Mesenchymal stem cell (in vitro differentiated cells and primary cell): ENCODE data around the gene TBCC.

ENCODE experiments used
- DNase-seq: peaks from one replicate; pipeline ENCODE4 v3.0.0-alpha.2; 2013
- H2AFZ ChIP-seq: one replicate; pipeline ENCODE4 v1.6.1; 2013; ENCODE audit warnings: low read depth, mild to moderate bottlenecking, control low read depth, inconsistent platforms, low read length, moderate library complexity
- H2AK5ac ChIP-seq: 2 replicates; pipeline ENCODE4 v1.6.1; 2013; ENCODE audit warnings: low read length, moderate library complexity, mild to moderate bottlenecking, inconsistent platforms; ENCODE audit not compliant: severe bottlenecking
- H2BK120ac ChIP-seq: one replicate; pipeline ENCODE4 v1.6.1; 2013; ENCODE audit warnings: low read depth, mild to moderate bottlenecking, inconsistent platforms, low read length, moderate library complexity
- H2BK12ac ChIP-seq, 2 experiments: one replicate each; pipeline ENCODE4 v1.6.1; 2013; ENCODE audit warnings: inconsistent platforms in 2 of 2, low read length in 2 of 2, mild to moderate bottlenecking in 2 of 2, moderate library complexity in 2 of 2, control low read depth in 1 of 2
- H2BK15ac ChIP-seq: one replicate; pipeline ENCODE4 v1.6.1; 2013; ENCODE audit warnings: mild to moderate bottlenecking, low read depth, inconsistent platforms; ENCODE audit not compliant: poor library complexity, severe bottlenecking
- H2BK5ac ChIP-seq: 2 replicates; pipeline ENCODE4 v1.6.1; 2013; ENCODE audit warnings: low read depth, mild to moderate bottlenecking, low read length, control low read depth, inconsistent platforms; ENCODE audit not compliant: poor library complexity, severe bottlenecking
- H3K14ac ChIP-seq, 2 experiments: one replicate each; pipeline ENCODE4 v1.6.1; 2013; ENCODE audit warnings: inconsistent platforms in 2 of 2, low read length in 2 of 2, control low read depth in 1 of 2, mild to moderate bottlenecking in 1 of 2, moderate library complexity in 1 of 2
- H3K18ac ChIP-seq, 2 experiments: one replicate each; pipeline ENCODE4 v1.6.1; 2013; ENCODE audit warnings: inconsistent platforms in 2 of 2, low read length in 2 of 2, control low read depth in 1 of 2, low read depth in 1 of 2, mild to moderate bottlenecking in 1 of 2
- H3K23ac ChIP-seq, 2 experiments: one replicate each; pipeline ENCODE4 v1.6.1; 2013; ENCODE audit warnings: inconsistent platforms in 2 of 2, low read length in 2 of 2, mild to moderate bottlenecking in 2 of 2, moderate library complexity in 2 of 2, control low read depth in 1 of 2
- H3K27ac ChIP-seq: 2 replicates; pipeline ENCODE4 v1.5.1; 2013; ENCODE audit warnings: mild to moderate bottlenecking, moderate library complexity, low read length, control low read depth, inconsistent platforms; ENCODE audit not compliant: poor library complexity, severe bottlenecking
- H3K27me3 ChIP-seq, 2 experiments: 2 replicates each; pipeline versions ENCODE4 v1.6.1 to v1.7.0; 2013; ENCODE audit warnings: low read length in 2 of 2, mild to moderate bottlenecking in 2 of 2, moderate library complexity in 2 of 2, control low read depth in 1 of 2, inconsistent platforms in 1 of 2; ENCODE audit not compliant: control insufficient read depth in 1 of 2, insufficient read depth in 1 of 2
- H3K36me3 ChIP-seq, 2 experiments: 2 replicates each; pipeline versions ENCODE4 v1.6.1 to v1.7.0; 2013; ENCODE audit warnings: low read length in 2 of 2, control low read depth in 1 of 2, inconsistent platforms in 1 of 2, low read depth in 1 of 2, mild to moderate bottlenecking in 1 of 2; ENCODE audit not compliant: insufficient read depth in 2 of 2, control insufficient read depth in 1 of 2
- H3K4ac ChIP-seq, 2 experiments: one replicate each; pipeline ENCODE4 v1.6.1; 2013; ENCODE audit warnings: inconsistent platforms in 2 of 2, low read length in 2 of 2, mild to moderate bottlenecking in 2 of 2, moderate library complexity in 2 of 2, control low read depth in 1 of 2, low read depth in 1 of 2
- H3K4me1 ChIP-seq: 2 replicates; pipeline ENCODE4 v1.6.1; 2013; ENCODE audit warnings: low read depth, low read length, control low read depth; ENCODE audit not compliant: control insufficient read depth, insufficient read depth
- H3K4me2 ChIP-seq: 2 replicates; pipeline ENCODE4 v1.6.1; 2013; ENCODE audit warnings: low read length, mild to moderate bottlenecking, inconsistent platforms; ENCODE audit not compliant: poor library complexity, severe bottlenecking
- H3K4me3 ChIP-seq, 2 experiments: 2 replicates each; pipeline versions ENCODE4 v1.5.1 to v1.7.0; 2013; ENCODE audit warnings: low read length in 2 of 2, mild to moderate bottlenecking in 2 of 2, control low read depth in 1 of 2, low read depth in 1 of 2; ENCODE audit not compliant: insufficient read depth in 1 of 2
- H3K79me1 ChIP-seq: replicated peaks from 2 replicates; pipeline ENCODE4 v1.6.1; 2013; ENCODE audit warnings: mild to moderate bottlenecking, control low read depth, low read length, inconsistent platforms; ENCODE audit not compliant: poor library complexity, severe bottlenecking
- H3K9ac ChIP-seq: 2 replicates; pipeline ENCODE4 v1.7.0; 2013; ENCODE audit warnings: mild to moderate bottlenecking, low read length, moderate library complexity
- H3K9me3 ChIP-seq: 2 replicates; pipeline ENCODE4 v1.7.0; 2013; ENCODE audit warnings: mild to moderate bottlenecking, low read length; ENCODE audit not compliant: control insufficient read depth
- H4K8ac ChIP-seq: one replicate; pipeline ENCODE4 v1.6.1; 2013; ENCODE audit warnings: inconsistent platforms, mild to moderate bottlenecking, low read length, moderate library complexity
- H4K91ac ChIP-seq: one replicate; pipeline ENCODE4 v1.6.1; 2013; ENCODE audit warnings: mild to moderate bottlenecking, low read length, inconsistent platforms
- WGBS: methylation state at CpG from one replicate; pipeline ENCODE4 v1.1.7; 2013; ENCODE audit warnings: mixed read lengths; 5-methylcytosine and 5-hydroxymethylcytosine counted together

TBCC gene

DNA sequence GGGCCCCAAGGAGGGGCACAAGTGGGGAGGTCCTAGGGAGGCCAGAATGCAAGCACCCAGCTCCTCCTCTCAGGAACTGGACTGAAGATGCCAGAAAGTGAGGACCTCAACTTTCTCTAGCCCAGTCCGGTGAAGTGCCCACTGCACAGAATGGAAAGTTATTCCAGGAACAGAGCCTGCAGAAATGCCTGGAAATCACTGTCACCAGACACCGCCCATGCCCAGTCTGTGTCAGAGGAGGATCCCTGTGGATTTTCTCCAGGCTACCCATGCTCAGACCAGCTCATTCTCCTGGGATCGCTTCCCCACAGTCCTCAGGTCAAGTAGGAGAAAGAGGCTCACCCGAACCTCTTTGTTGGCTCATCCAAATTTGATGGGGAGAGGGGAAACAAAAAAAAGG is 30.0 kb downstream of the TBCC start:
- Histone ChIP-seq H3K4me2 (no peak overlapping the region), H2BK120ac (no peak overlapping the region), H3K18ac (no peak overlapping the region), H2BK5ac (no peak overlapping the region), H3K4me3 (no peak overlapping the region), H4K8ac (no peak overlapping the region), H2BK15ac (peak overlapping the region; percentile 40), H3K23ac (no peak overlapping the region), H3K36me3 (no peaks in the 10 kb centered on the region), H2AFZ (no peak overlapping the region), H3K9ac (no peak overlapping the region), H3K9me3 (peaks cover 13% of the 10 kb centered on the region), H2AK5ac (no peak overlapping the region), H3K79me1 (no peaks in the 10 kb centered on the region), H4K91ac (no peak overlapping the region), H2BK12ac (no peak overlapping the region), H3K4me1 (peaks cover 6% of the 10 kb centered on the region), H3K4ac (no peak overlapping the region), H3K27me3 (peaks cover 0 to 6% of the 10 kb centered on the region in 2 experiments), H3K27ac (no peak overlapping the region), H3K14ac (no peak overlapping the region)
- DNase-seq = no peak
- WGBS = 83% methylated on average over 4 of the region's 4 CpGs

DNA sequence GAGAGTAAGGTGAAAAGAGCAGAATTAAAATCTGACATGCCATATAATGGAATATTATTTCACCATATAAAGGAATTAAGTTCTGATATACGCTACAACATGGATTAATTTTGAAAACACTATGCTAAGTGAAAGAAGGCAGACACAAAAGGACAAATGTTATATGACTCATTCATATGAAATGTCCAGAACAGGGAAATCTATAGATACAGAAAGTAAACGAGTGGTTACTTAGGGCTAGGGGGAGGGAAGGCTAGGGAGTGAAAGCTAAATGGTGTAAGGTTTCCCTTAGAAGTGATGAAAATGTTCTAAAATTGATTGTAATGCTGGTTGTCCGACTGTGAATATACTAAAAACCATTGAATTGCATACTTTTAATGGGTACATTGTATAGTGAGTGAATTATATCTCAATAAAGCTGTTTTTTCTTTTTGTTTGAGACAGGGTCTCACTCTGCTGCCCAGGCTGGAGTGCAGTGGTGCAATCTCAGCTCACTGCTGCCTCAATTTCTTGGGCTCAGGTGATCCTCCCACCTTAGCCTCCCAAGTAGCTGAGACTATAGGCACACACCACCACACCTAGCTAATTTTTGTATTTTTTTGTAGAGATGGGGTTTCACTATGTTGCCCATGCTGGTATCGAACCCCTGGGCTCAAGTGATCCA is 31.7 kb downstream of the TBCC start:
- Histone ChIP-seq H3K27me3 (no peaks in the 10 kb centered on the region), H3K9me3 (peaks cover 13% of the 10 kb centered on the region), H3K4me3 (no peak overlapping the region), H4K91ac (no peak overlapping the region), H2BK5ac (no peak overlapping the region), H2BK12ac (no peak overlapping the region), H3K9ac (no peak overlapping the region), H2BK15ac (no peak overlapping the region), H2AK5ac (no peak overlapping the region), H3K4me2 (no peak overlapping the region), H3K23ac (no peak overlapping the region), H3K4me1 (peaks cover 3% of the 10 kb centered on the region), H3K79me1 (no peaks in the 10 kb centered on the region), H4K8ac (no peak overlapping the region), H3K4ac (no peak overlapping the region), H2BK120ac (no peak overlapping the region), H3K14ac (no peak overlapping the region), H3K18ac (no peak overlapping the region), H2AFZ (no peak overlapping the region), H3K27ac (no peak overlapping the region), H3K36me3 (no peaks in the 10 kb centered on the region)
- peak; percentile 82 for DNase-seq
- 50% methylated on average over 2 of the region's 4 CpGs for WGBS

DNA sequence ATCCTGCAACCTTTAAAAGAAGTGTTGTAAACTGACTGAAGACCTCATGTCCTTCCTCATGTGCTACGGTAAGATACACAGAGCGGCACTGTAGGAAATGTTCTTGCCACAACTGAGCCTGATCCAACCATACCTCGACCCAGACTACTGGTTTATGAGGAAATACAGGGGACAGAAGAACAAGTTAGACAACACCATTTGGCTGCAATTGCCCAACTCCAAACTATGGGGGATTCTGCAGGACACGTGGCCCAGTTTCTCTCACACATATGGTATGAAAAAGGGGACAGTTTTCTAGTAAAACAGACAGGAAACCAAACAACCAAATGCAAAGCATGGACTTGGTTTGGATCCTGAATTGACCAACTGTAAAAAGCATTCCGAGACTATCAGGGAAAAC is 34.0 kb downstream of the TBCC start:
- no peak overlapping the region for H3K9ac ChIP-seq
- no peak overlapping the region for H3K23ac ChIP-seq
- no peak overlapping the region for H3K4me2 ChIP-seq
- no peak overlapping the region for H2BK15ac ChIP-seq
- no peak overlapping the region for H4K8ac ChIP-seq
- H2BK5ac ChIP-seq = no peak overlapping the region
- H3K18ac ChIP-seq = no peak overlapping the region
- H4K91ac ChIP-seq = no peak overlapping the region
- no peak overlapping the region for H2BK120ac ChIP-seq
- no peak overlapping the region for H3K4me3 ChIP-seq
- no peak overlapping the region for H3K27ac ChIP-seq
- 86% methylated on average over 5 of the region's 5 CpGs for WGBS
- H3K27me3 ChIP-seq = peaks cover 0 to 5% of the 10 kb centered on the region in 2 experiments
- DNase-seq = no peak
- no peaks in the 10 kb centered on the region for H3K36me3 ChIP-seq
- no peak overlapping the region for H2AFZ ChIP-seq
- H2BK12ac ChIP-seq = no peak overlapping the region
- H3K4me1 ChIP-seq = peaks cover 3% of the 10 kb centered on the region
- peaks cover 13% of the 10 kb centered on the region for H3K9me3 ChIP-seq
- no peak overlapping the region for H3K14ac ChIP-seq
- no peak overlapping the region for H3K4ac ChIP-seq
- H3K79me1 ChIP-seq = no peaks in the 10 kb centered on the region
- H2AK5ac ChIP-seq = no peak overlapping the region

DNA sequence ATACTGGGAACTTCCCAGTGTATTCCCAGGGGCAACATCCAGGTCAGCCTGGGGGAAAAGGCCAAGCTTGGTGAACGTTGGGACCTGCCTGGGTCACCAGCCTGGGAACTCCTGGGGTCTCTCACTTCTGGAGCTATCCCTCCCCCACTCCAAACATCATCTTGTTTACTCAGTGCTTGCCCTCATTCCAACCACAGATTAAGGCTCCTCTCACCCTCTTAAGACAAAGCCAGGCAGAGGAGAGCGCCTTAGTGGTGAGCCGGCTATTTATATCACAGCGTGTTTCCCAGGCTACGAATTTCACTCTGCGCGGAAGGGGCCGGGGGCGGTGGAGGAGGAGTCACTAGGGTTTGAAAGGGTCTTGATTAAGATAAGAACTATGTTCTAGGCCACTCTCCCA is 35.6 kb downstream of the TBCC start:
- Histone ChIP-seq H3K14ac (no peak overlapping the region), H3K27me3 (peaks cover 0 to 5% of the 10 kb centered on the region in 2 experiments), H2BK5ac (no peak overlapping the region), H3K4me1 (no peaks in the 10 kb centered on the region), H2BK12ac (no peak overlapping the region), H2BK15ac (no peak overlapping the region), H3K79me1 (no peaks in the 10 kb centered on the region), H3K4me2 (no peak overlapping the region), H2BK120ac (no peak overlapping the region), H3K4me3 (no peak overlapping the region), H3K23ac (no peak overlapping the region), H3K9ac (no peak overlapping the region), H2AK5ac (no peak overlapping the region), H3K36me3 (no peaks in the 10 kb centered on the region), H3K9me3 (peaks cover 13% of the 10 kb centered on the region), H4K8ac (peak overlapping the region; percentile 0), H3K18ac (no peak overlapping the region), H4K91ac (no peak overlapping the region), H3K27ac (no peak overlapping the region), H2AFZ (no peak overlapping the region), H3K4ac (no peak overlapping the region)
- 7% methylated on average over 5 of the region's 9 CpGs for WGBS
- peak; percentile 85 for DNase-seq
